GM20000 (cell line): ENCODE measurements around the gene ZSCAN29.
"Not testable (repeated sequence)": the region's sequence is repeated elsewhere in the genome, so short reads cannot be mapped to it uniquely, and the experiment has no call there.

Source experiments
- DNase-seq: peaks from one replicate; pipeline ENCODE4 v3.0.0; 2012; ENCODE audit warnings: low spot score
- TF ChIP-seq, protein P1 (sequence below): IDR thresholded peaks from 2 replicates; pipeline ENCODE4 v1.5.1; 2012; ENCODE audit warnings: mild to moderate bottlenecking, control low read depth; ENCODE audit errors: extremely low read depth, missing control alignments

Gene ZSCAN29

DNA sequence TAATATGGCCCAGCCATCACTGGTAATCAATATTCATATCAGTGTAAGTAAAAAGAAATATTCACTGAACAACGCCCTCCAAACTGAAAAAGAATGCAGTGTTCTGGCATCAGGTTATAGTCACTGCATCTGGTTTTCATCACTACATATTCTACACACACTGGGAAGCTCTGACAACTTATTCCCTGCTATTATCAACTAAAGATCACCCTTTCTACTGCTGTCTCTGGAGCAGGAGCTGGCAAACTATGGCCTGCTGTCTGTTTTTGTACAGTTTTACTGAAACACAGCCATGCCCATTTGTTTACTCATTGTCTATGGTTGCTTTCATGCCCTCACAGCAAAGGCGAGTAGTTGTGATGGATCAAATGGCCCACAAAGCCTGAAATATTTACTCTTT, 35.3 kb upstream of the ZSCAN29 start:
- no peak for DNase-seq
- TF ChIP-seq, protein P1, sequence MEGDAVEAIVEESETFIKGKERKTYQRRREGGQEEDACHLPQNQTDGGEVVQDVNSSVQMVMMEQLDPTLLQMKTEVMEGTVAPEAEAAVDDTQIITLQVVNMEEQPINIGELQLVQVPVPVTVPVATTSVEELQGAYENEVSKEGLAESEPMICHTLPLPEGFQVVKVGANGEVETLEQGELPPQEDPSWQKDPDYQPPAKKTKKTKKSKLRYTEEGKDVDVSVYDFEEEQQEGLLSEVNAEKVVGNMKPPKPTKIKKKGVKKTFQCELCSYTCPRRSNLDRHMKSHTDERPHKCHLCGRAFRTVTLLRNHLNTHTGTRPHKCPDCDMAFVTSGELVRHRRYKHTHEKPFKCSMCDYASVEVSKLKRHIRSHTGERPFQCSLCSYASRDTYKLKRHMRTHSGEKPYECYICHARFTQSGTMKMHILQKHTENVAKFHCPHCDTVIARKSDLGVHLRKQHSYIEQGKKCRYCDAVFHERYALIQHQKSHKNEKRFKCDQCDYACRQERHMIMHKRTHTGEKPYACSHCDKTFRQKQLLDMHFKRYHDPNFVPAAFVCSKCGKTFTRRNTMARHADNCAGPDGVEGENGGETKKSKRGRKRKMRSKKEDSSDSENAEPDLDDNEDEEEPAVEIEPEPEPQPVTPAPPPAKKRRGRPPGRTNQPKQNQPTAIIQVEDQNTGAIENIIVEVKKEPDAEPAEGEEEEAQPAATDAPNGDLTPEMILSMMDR: no peak

DNA sequence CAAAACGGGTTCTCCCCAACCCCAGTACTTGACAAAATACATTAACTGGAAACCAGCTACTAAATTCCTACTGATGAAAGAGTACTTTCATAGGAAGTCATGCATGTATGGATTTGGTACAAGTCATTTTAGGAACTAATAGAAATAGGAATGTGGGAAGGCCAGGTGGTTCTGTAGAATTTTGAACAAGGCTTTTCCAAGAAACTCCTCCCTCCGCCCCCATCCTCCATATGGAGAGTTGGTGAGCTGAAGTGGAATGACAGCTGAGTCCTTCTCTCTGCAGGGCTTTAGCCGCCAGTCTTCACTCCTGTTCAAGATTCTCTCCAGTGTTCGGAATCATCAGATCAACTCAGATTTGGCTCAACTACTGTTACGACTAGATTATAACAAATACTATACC, 33.3 kb upstream of the ZSCAN29 start:
- TF ChIP-seq, protein P1: no peak
- no peak for DNase-seq

DNA sequence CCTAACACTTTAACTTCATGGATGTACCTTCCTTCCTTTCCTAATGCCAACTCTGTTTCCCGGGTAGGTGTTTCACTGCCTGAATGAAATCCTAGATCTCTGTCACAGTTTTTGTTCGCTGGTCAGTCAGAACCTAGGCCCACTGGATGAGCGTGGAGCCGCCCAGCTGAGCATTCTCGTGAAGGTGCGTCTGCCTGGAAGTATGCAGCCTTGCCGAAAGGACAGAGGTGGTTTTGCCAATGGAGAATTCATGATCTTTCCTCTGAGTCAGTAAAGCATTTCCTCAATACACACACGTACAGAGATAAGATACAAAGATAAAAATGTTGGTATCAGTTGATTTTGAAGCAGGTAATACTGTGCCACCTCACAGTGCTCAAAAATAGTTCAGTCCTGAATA, 32.8 kb upstream of the ZSCAN29 start:
- TF ChIP-seq, protein P1: no peak
- DNase-seq: no peak

DNA sequence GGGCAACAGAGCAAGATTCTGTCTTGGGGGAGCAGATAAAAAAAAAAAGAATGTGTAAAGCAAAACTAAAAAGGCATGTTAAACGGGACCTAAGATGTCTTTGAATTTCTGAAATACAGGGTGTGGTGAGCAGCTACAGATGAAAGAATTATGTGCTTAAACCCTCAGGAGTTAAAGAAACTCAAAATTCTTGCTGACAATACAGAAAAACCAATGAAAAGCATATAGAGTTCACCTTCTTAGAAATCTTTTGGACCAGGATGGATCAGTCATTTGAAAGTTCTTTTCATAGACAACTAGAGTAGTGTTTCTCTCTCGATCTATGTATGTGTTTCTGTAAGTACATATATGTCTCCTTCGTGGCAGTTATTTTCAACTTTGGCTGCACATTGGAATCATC, 31.4 kb upstream of the ZSCAN29 start:
- TF ChIP-seq, protein P1: no peak
- no peak for DNase-seq

DNA sequence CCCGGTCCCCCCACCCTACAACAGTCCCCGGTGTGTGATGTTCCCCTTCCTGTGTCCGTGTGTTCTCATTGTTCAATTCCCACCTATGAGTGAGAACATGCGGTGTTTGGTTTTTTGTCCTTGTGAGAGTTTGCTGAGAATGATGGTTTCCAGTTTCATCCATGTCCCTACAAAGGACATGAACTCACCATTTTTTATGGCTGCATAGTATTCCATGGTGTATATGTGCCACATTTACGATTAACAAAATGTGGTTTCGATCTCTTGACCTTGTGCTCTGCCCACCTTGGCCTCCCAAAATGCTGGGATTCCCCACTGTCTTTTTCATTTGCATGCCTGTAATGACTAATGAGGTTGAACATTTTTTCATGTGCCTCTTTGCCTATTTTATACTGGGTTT, 22.7 kb upstream of the ZSCAN29 start:
- not testable (repeated sequence) for DNase-seq

DNA sequence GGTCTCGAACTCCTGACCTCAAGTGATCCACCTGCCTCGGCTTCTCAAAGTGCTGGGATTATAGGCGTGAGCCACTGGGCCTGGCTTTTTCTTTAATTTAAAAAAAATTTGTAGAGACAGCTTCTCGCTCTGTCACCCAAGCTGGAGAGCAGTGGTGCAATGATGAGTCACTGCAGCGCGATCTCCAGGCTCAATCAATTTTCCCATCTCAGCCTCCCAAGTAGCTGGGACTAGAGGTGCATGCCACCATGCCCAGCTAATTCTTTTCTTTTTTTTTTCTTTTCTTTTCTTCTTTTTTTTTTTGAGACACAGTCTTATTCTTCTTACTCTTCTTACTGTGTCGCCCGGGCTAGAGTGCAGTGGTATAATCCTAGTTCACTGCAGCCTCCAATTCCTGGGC, 19.9 kb upstream of the ZSCAN29 start:
- TF ChIP-seq, protein P1: no peak
- DNase-seq: no peak

DNA sequence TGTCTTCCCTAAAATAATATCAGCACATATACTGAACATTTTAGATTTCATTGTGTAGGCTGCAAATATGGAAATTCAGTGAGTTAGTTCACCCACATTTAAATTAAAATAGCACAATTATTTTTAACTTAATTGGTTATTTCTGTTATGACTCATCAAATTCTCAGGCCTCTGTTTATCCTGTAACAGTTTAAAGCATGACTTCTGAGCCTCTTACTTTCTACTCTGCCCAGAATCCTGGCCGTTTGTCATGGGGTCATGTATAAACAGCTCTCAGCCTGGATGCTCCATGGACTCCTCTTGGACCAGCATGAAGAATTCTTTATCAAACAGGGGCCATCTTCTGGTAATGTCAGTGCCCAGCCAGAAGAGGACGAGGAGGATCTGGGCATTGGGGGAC, 12.2 kb upstream of the ZSCAN29 start:
- TF ChIP-seq, protein P1: no peak
- no peak for DNase-seq

DNA sequence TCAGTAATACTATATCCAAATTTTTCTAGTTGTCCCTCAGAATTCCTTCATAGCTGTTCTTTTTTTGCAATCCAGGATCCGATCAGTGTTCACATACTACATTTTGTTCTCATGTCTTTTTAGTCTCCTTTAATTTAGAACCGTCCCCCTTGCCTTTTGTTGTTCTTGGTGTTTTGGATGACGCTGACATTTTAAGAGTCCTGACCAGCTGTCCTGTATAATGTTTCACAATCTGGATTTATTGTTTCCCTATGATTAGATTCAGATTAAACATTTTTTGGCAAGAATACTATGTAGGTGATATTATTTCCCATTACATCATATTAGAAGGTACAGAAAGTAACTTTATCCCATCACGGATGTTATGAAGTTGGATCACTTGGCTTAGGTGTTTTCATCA, 11.5 kb upstream of the ZSCAN29 start:
- no peak for DNase-seq
- TF ChIP-seq, protein P1: no peak
